CD4-positive, alpha-beta T cell treated with Interleukin-4 for 1 hour (primary cell): ENCODE results near the gene PNPLA2.

Experiments
- DNase-seq, 2 donors: peaks; one replicate each; pipeline ENCODE4 v3.0.0-alpha.2; 2020 to 2022

PNPLA2 gene

DNA sequence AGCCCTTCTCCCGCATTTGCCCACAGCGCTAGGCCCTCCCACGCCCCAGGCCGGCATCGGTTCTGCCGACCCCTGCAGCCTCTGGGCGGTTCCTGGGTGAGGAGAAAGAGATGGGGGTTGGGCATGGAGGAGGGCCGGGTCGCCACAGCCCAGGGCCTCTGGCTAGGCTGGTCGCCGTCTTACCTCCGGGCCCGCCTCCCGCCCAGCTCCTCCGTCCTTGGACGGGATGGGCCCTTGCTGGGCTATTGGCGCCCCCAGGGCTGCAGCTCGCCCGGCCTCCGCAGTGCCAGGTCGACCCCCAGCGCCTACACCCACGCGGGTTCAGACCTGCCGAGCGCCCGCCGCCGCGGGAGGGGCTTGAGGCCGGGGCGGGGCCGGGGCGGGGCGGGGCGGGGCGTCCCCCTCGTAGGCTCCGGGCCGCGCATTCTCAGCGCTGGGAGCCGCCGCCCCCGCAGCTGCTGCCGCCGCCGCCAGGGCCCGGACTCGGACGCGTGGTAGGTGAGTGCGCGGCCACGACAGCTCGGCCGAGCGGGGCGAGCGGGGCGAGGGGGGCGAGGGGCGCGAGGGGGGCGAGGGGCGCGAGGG is 13.9 kb downstream of the PNPLA2 start, which contains the start of gene CD151:
Gene CD151 (plus strand): TSS at position 424 of the 585 bp plus-strand sequence. CDS start 3,118 bp downstream, outside the sequence.
- DNase-seq: peak in 1 of 2 donors; percentile 48

DNA sequence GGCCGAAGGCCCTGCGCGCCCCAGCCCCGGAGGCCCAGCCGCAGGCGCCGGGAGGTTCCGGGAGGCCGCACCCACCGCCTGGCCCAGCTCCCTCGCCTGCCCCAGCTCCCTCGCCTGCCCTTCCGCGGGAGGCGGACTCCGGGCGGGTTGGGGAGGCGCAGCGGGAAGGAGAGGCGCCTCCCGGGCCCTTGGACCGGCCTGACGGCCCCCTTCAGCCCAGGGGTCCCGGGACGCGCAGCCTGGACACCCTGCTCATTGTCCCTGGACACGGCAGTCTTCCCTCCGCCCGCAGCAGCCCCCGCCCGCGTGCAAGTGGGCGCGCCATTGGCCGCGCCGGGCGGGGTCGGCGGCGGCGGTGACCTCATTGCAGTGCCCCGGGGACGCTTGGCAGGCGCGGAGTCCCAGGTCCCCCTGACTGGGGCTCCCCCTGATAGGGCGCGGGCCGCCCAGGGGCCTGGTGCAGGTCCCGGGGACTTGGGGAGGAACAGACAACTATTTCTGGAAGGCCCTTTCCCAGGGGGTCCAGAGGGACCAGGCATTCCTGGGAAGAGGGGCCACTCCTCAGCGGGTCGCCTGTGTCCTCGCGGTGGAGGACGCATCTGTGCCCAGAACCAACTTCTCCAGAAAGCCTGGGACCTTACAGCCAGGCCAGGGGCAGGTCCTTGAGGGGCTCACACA is 14.5 kb downstream of the PNPLA2 start:
- peak; percentile 30 to 31 for DNase-seq

DNA sequence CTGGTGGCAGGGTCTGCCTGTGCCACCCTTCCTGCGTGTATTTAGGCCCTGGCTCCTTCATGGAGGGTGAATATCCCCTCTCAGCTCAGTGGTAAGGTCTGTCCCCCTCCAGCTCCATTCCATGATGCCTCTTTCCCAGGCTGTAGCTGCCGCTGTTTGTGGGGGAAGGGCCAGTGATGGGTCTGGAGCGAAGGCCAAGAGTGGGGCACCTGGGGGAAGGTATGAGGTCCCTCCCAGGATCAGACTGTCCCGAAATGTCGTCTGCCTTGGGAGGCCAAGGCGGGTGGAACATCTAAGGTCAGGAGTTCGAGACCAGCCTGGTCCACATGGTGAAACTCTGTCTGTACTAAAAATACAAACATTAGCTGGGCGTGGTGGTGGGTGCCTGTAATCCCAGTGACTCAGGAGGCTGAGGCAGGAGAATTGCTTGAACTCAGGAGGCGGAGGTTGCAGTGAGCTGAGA is 15.2 kb downstream of the PNPLA2 start:
- DNase-seq: no peak

DNA sequence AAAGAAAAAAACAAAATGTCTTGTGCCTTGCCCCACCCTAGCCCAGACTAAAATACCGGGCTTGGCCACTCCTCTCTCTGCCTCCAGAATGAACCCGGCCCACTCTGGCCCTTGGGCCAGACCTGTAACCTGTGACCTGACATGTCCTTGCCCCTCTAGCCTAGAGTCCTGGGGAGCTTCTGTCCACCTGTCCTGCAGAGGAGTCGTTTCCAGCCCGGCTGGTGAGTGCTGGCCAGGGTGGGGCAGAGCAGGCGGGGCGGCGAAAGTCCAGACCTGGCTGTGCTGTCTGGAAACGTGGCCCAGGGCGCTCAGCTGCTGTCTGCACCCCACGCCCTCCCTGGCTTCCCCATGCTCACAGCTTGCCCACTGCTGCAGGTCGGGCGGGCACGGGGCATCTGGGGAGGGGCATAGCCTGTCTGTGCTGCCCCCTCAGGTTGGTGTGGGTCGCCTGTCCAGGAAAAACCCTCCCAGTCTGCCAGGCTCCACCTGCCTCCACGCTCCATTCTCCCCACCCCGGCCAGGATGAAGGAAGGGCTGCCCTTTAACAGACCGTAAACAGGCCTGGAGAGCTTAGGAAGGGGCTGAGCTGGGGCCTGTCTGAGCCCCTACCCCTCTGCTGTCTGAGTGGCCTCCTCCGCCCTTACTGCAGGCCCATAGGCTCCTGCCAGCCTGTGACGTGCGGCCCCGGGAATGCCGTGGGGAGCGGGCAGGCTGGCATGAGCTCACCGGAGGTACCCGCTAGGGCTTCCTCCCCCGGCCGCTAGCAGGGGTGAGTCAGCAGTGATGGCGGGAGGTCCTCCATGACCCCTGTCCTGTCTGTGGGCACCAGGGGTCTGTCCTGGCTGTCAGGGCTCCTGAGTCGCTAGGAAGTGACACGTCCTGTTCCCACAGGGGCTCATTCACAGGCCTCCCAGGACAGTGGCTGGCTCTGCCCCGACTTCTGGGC is 15.9 kb downstream of the PNPLA2 start:
- DNase-seq: no peak

DNA sequence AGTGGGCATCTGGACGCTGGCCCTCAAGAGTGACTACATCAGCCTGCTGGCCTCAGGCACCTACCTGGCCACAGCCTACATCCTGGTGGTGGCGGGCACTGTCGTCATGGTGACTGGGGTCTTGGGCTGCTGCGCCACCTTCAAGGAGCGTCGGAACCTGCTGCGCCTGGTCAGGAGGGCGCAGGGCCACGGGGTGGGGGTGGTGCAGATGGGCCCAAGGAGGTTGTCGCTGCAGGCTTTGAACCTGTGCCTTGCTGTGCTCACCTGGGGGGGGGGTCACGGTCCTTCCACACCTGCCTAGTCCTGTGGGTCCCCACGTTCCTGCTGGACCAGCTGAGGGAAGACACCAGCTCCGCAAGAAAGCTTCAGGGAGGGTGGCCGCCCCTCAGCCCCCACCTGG is 17.6 kb downstream of the PNPLA2 start:
- DNase-seq: no peak

DNA sequence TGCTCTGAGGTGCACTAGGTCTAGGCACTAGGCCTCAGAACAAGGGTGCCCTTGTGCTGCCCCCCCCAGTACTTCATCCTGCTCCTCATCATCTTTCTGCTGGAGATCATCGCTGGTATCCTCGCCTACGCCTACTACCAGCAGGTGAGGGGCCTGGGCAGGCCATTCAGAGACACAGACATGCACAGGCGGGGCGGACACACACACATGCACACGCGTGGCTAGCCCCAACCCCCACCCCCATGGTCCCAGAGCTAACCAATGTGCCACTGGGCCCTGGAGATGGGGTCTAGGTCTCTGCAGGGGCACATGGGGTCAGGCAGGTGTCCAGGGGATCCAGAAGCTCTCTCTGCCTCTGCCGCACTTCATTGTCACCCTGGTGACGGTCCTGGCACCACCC is 18.0 kb downstream of the PNPLA2 start:
- no peak for DNase-seq

DNA sequence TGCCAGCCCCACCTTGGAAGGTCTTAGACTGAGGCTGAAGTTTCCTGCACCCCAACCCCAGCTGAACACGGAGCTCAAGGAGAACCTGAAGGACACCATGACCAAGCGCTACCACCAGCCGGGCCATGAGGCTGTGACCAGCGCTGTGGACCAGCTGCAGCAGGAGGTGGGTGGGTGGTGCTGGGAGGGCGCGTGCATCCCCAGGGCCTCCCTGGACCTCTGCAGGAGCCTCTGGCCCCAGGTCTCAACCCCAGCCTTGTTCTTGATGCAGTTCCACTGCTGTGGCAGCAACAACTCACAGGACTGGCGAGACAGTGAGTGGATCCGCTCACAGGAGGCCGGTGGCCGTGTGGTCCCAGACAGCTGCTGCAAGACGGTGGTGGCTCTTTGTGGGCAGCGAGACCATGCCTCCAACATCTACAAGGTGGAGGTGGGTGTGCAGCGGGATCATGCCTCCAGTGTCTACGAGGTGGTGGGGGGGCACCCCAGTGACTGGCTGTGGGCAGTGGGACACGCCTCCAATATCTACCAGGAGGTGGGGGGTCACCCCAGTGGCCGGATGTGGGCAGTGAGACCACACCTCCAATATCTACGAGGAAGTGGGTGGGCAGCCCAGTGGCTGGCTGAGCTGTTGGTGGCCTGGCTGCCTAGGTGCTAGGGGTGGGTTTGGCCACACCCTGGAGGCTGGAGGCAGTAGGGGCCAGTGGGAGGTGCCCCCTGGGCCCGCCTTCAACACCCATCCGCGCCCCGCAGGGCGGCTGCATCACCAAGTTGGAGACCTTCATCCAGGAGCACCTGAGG is 18.7 kb downstream of the PNPLA2 start:
- DNase-seq: no peak

DNA sequence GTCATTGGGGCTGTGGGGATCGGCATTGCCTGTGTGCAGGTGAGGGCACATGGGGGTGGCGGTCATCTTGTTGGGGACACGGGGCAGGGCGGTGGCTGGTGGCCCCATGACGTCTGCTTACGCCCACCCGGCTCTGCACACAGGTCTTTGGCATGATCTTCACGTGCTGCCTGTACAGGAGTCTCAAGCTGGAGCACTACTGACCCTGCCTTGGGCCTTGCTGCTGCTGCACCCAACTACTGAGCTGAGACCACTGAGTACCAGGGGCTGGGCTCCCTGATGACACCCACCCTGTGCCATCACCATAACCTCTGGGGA is 19.2 kb downstream of the PNPLA2 start:
- no peak for DNase-seq

DNA sequence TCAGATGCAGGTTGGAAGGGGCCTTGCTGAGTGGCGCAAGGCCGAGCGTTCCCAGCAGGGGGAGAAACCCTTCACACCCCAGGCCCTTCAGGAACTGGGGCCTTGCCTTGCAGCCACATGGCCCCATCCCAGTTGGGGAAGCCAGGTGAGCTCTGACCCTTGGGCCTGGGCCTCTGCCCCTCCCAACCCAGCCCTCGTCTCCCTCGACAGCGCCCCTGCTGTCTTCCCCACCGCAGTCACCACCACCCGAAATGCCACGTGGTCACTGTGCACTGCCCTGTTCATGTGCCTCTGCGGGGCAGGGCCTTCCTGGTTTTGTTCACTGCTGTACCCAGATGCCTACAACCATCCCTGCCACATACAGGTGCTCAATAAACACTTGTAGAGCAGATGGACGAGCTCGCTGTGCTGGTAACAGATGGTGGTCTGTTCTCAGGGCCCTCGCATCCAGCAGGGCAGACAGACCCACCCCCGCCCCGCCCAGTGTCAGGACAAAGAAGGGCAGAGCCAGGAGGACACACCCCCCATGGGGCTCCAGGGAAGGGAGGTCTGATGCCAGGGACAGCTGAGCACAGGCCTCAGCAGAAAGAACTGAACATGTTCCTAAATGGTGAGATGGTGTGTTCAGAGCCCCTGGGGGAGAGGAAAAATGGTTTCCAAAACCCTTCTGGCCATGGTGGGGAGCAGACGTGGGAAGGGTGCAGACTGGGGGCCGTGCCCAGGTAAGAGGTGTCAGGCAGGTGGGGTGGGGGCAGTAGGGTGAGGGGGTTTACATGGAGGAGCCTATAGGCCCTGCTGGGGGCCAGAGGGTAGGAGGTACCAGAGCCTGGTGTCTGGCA is 19.9 kb downstream of the PNPLA2 start:
- no peak for DNase-seq

DNA sequence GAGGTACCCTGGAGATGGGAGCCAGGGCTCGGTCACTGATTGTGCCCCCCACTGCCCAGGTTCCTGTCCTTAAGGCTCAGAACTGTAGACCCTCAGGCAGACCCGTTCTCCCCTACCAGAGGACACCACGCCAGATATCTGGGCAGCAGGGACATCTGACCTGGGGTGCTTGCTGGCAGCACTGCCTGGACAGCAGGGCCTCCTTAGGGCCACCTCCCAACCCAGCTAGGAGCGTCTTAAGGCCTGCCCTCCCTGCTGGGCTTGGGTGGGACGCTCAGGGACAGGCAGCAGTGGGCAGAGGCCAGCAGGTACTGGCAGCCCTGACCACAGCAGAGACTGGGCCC is 20.5 kb downstream of the PNPLA2 start:
- no peak for DNase-seq

DNA sequence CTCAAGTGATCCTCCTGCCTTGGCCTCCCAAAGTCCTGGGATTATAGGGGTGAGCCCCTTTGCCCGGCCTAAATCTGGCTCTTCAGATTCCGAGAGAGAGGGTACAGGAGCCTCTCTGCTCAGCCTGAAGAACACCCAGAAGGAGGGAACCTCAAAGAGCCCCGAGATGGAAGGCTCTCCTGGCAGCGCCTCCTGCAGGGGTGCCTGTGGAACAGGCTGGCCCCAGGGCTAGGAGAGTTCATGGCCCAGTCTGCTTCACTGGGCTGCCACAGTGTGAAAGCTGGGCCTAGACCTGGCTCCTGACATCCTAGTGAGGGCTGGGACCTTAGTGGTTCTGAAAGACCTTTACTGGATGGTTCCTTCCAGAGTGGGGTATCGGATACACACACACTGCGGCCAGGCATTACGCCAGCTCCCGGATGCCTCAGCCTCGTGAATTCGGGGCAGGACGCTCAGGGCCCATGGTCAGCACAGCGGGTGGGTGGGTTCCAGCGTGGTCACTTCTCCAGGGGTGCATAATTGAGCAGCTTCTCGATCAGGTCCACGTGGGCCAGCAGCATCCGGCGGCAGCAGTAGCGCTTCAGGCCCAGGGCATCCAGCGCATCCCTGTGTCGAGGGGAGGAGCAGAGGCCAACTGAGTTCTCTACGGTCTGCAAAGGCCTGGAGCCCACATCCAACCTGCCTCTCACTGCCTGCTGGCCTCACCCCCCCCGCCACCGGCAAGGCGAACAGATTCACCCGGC is 21.3 kb downstream of the PNPLA2 start:
- DNase-seq: no peak

DNA sequence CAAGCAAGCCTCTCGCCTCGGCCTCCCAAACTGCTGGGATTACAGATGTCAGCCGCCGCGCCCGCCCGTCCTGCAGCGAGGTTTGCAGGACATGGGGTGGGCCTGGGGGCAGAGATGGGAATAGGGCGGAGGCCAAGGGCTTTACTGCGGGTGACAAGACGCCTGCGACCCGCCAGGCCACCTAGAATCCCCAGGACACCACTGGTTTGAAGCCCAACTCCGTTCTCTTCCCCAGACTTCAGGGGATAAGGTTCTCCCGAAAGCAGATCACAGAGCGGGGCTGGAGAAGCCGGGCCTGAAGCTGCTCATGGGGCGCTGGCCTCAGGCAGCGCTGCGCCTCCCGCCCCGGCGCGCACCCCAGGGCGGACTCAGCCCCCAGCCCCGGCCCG is 23.3 kb downstream of the PNPLA2 start:
- no peak for DNase-seq

DNA sequence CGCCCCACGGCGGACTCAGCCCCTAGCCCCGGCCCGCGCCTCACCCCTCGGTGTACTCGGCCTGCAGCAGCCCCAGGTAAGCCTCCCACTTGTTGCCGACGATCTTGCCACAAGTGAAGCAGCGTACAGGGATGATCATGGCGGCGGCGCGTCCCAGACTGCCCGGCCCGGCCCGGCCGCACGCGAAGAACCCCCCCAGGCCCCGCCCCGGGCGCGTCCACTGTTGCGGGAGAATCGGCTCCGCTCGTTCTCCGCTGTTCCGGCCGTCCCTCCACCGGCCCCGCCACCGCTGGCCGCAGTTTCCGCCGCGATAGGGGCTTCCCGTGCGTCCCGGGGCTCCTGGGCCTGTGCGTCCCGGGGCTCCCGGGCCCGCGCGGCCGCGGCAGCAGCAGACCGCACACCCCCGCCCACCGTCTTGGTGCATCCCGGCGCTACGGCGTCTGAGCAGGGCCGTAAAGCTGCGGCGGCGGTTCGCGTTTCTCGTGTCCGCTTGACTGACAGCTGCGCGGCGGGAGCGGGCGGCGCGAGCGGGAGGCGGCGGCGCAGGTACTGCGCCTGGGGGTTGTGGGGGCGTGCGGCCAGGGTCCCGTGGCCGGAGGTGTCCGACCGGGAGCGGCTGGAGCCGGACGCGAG is 23.8 kb downstream of the PNPLA2 start, which contains the start of the genes POLR2L and TSPAN4:
Gene POLR2L (minus strand): TSS at position 160 of the 633 bp plus-strand sequence. CDS start 21 bp downstream, at position 139.
Gene TSPAN4 (plus strand): TSS at position 483 of the 633 bp plus-strand sequence. CDS start 7,453 bp downstream, outside the sequence.
- peak; percentile 85 to 90 for DNase-seq

DNA sequence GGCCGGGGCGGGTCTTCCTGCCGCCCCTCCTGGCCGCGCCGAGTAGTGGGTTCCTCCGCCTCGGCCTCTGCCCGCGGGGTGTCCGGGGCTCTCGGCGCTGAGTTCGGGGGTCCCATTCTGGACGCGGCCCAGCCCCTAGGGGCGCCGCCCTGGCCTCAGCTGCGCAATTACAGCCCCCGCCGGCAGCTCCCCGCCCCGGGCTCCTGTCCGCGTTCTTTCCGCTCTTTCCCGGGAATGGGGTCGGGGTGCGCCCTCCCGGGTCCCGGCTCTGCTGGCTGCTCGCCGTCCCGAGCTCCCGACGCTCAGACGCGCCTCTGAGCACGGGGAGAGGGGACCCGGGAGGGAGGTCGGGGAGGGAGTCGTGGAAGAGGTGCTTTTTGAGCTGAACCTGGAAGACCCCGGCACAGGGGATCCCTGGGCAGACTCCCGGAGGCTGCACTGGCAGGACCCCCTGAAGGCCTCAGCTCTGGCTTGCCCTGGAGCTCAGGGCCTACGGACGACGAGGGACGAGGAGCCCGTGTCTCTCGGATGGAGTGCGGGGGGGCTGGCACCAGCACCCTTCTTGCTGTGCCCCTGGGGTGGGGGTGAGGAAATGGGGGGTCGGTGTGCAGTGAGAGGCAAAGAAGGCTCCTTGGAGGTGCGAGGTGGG is 24.5 kb downstream of the PNPLA2 start:
- no peak for DNase-seq

DNA sequence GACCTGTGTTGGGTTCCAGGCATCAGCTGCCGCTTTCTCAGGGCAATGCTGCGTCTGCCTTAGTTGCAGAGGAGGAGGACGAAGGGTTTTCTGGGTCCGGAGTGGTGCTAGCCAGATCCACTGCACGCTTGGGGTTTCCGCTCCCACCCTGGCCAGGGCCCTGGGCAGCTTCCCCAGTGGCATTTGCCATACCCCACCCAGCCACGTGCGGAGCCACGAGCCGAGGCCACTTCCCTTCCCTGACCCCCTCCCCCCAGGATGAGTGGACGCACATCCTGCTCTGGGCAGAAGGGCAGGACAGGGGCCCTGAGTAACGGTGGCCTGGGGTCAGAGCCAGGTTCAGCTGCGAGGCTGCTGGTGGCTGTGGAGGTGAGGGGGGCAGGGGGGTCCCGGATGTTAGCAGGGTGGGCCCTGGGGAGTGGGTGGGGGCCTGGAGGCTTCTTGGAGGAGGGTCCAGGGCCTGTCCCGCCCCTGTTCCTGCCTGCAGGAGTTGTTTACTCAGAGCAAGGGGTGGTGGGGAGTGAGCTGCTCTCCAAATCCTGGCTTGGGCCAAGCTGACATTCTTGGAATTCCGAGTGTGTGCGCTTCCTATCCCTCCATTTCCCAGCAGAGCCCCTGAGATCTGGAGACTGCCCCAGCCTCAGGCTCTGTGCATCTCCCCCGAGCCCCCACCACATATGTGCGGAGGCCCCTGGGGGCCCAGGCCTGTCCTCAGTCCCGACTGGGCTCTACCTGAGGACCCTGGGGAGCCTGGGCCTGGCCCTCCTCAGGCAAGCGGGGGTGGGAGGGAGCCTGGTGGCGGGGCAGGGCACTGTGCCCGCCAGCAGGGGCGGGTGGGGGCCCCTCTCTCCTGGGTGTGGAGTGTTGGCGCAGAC is 25.3 kb downstream of the PNPLA2 start:
- DNase-seq: peak in 1 of 2 donors; percentile 67

DNA sequence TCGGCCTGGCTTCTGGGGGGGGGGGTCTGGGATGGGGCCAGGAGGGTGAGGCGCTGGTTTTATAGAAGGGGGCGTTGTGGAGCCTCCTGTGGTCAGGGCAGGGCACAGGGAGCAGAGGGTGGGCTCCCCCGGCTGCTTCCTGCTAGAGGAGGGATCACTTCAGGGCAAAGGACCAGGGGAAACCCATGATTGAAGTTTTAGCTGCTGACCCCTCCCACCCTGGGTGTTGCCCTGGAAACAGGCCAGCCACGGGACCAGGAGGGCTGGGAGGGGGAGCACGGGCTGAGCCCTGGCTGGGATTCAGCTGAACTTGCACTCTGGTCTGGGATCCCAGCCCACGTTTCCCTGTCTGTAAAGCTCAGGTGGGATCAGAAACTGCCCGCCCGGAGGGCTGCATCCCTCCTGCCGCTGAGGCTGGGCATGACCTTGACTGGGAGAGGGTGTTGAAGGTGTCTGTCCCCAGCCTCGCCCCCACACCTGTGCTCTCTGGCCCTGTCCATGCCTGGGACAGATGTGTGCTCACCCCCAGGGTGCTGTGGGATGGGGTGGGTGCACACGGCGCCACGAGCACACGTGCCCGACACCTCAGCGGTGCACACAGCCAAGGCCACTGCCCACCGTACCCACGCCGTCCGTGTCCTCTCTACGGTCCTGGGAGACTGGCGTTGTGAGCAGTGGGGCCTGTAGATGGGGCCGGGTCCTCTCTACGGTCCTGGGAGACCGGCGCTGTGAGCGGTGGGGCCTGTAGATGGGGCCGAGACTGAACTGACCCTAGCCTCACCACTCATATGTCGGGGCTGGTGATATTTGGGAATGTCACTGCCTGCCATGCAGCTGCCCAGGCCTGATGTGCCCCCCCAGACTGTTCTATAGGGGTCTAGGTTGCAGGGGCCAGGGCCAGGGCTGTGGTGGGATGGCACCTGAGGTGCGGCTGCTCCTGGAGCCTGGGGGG is 26.3 kb downstream of the PNPLA2 start:
- DNase-seq: peak in 1 of 2 donors; percentile 61

DNA sequence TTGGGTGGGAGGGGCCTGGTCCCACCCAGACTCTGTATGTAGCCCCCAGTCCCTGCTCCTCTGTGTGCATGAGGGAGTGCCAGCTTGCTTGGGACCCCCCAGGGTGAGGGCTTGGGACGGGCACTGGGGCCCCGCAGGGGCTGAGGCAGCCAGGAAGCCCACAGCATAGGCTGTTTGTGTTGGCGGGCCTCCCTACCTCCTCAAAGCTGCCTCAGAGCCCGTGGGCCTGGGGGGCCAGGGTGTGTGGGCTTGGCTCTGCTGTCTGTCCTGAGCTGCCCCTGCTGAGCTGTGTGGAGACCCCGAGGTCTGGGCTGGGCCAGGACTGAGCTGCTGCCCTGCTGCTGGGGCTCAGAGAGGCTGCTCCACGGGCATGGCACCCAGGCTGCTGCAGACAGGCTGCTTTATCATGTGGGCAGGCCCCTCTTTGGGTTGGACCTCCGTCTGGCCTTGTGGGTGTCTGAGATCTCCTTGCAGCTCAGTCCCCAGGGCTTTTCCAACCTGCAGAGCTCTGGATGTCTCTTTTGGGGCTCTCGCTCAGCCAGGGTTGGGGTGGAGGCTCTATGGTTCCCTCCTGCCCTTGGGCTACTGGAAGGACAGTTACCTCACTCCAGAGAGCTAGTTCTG is 27.3 kb downstream of the PNPLA2 start:
- no peak for DNase-seq
